HCT116 (cell line): ENCODE results near the gene OR7C1.

Source experiments
- EZH2 ChIP-seq: fragments of 200-600 bp; sonication (generic); IDR thresholded peaks from 2 replicates; pipeline ENCODE4 v1.6.1; 2017; ENCODE audit warnings: antibody characterized with exemption, mixed run types
- EZH2phosphoT487 ChIP-seq: fragments of 200-600 bp; IDR thresholded peaks from 2 replicates; pipeline ENCODE4 v1.6.1; 2018; ENCODE audit warnings: antibody characterized with exemption, borderline replicate concordance
- JUND ChIP-seq: IDR thresholded peaks from 2 replicates; pipeline ENCODE4 v1.6.1; 2012
- POLR2A ChIP-seq: IDR thresholded peaks from 2 replicates; pipeline ENCODE4 v1.7.0; 2011; ENCODE audit warnings: borderline replicate concordance; ENCODE audit not compliant: insufficient read depth, insufficient read length; ENCODE audit errors: extremely low read depth
- POLR2AphosphoS5 ChIP-seq: IDR thresholded peaks from 2 replicates; pipeline ENCODE4 v1.6.1; 2011; ENCODE audit warnings: mild to moderate bottlenecking, low read depth, low read length, moderate library complexity
- REST ChIP-seq: IDR thresholded peaks from 2 replicates; pipeline ENCODE4 v1.6.1; 2012; ENCODE audit warnings: low read depth
- SIN3A ChIP-seq: IDR thresholded peaks from 2 replicates; pipeline ENCODE4 v1.6.1; 2012; ENCODE audit warnings: low read depth
- SP1 ChIP-seq: IDR thresholded peaks from 2 replicates; pipeline ENCODE4 v1.6.1; 2012; ENCODE audit warnings: low read depth
- YY1 ChIP-seq: IDR thresholded peaks from 2 replicates; pipeline ENCODE4 v1.6.1; 2011; ENCODE audit warnings: low read length, low read depth, moderate library complexity, mild to moderate bottlenecking; ENCODE audit not compliant: insufficient replicate concordance; ENCODE audit errors: extremely low read depth
- ZFX ChIP-seq: fragments of 450-650 bp; IDR thresholded peaks from 2 replicates; pipeline ENCODE4 v1.6.1; 2017
- TF ChIP-seq, protein P1 (sequence below): IDR thresholded peaks from 2 replicates; pipeline ENCODE4 v1.6.1; 2012
- TF ChIP-seq, protein P2 (sequence below), 3 experiments: fragments of 200-600 bp in 1 of 3; sonication (generic) in 1 of 3; IDR thresholded peaks in 2 of 3; conservative IDR thresholded peaks in 1 of 3; 2 replicates each; pipeline ENCODE4 v1.5.1; 2012 to 2017; ENCODE audit warnings: low read depth in 2 of 3, low read length in 2 of 3, antibody characterized with exemption in 1 of 3, borderline replicate concordance in 1 of 3, control low read depth in 1 of 3, mild to moderate bottlenecking in 1 of 3, mixed read lengths in 1 of 3, mixed run types in 1 of 3, moderate library complexity in 1 of 3; ENCODE audit not compliant: insufficient read depth in 1 of 3
- TF ChIP-seq, protein P3 (sequence below): IDR thresholded peaks from 2 replicates; pipeline ENCODE4 v1.6.1; 2012

GRCh38 chr19:14772995-14773394 lies 62.0 kb downstream of the OR7C1 start:
- TF ChIP-seq, protein P1, sequence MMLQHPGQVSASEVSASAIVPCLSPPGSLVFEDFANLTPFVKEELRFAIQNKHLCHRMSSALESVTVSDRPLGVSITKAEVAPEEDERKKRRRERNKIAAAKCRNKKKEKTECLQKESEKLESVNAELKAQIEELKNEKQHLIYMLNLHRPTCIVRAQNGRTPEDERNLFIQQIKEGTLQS: no peak
- TF ChIP-seq, protein P2, sequence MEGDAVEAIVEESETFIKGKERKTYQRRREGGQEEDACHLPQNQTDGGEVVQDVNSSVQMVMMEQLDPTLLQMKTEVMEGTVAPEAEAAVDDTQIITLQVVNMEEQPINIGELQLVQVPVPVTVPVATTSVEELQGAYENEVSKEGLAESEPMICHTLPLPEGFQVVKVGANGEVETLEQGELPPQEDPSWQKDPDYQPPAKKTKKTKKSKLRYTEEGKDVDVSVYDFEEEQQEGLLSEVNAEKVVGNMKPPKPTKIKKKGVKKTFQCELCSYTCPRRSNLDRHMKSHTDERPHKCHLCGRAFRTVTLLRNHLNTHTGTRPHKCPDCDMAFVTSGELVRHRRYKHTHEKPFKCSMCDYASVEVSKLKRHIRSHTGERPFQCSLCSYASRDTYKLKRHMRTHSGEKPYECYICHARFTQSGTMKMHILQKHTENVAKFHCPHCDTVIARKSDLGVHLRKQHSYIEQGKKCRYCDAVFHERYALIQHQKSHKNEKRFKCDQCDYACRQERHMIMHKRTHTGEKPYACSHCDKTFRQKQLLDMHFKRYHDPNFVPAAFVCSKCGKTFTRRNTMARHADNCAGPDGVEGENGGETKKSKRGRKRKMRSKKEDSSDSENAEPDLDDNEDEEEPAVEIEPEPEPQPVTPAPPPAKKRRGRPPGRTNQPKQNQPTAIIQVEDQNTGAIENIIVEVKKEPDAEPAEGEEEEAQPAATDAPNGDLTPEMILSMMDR (IDR thresholded peaks at IDR 0.05 in 2 of 3, conservative IDR thresholded peaks at IDR 0.05 in 1 of 3; ENCODE audit: borderline replicate concordance in 1 of 3, insufficient read depth in 1 of 3, low read depth in 2 of 3, low read length in 2 of 3): no peak
- TF ChIP-seq SP1: no peak
- TF ChIP-seq EZH2phosphoT487: no peak
- TF ChIP-seq POLR2AphosphoS5: no peak
- TF ChIP-seq REST: no peak
- TF ChIP-seq POLR2A: no peak
- no peak for TF ChIP-seq JUND
- TF ChIP-seq, protein P3, sequence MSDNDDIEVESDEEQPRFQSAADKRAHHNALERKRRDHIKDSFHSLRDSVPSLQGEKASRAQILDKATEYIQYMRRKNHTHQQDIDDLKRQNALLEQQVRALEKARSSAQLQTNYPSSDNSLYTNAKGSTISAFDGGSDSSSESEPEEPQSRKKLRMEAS: no peak
- no peak for TF ChIP-seq YY1
- TF ChIP-seq EZH2: no peak
- no peak for TF ChIP-seq SIN3A
- TF ChIP-seq ZFX: no peak
